GM10847 (cell line): ENCODE measurements around the gene AEBP2.

Experiments
- POLR2A ChIP-seq: IDR thresholded peaks from 2 replicates; pipeline ENCODE4 v1.6.1; 2011; ENCODE audit not compliant: insufficient read length; ENCODE audit errors: extremely low read depth

The AEBP2 gene

GRCh38 chr12:19518209-19518608 lies 78.9 kb downstream of the AEBP2 start:
- TF ChIP-seq POLR2A = no peak

GRCh38 chr12:19520646-19521415 lies 81.5 kb downstream of the AEBP2 start:
- TF ChIP-seq POLR2A = no peak

GRCh38 chr12:19525274-19525673 lies 86.0 kb downstream of the AEBP2 start:
- no peak for TF ChIP-seq POLR2A

- no peak for TF ChIP-seq POLR2A
Measured at GRCh38 chr12:19527866-19528265, 88.6 kb downstream of the AEBP2 start.

GRCh38 chr12:19528750-19529149 lies 89.5 kb downstream of the AEBP2 start:
- TF ChIP-seq POLR2A = no peak

GRCh38 chr12:19529951-19530636 lies 90.8 kb downstream of the AEBP2 start:
- TF ChIP-seq POLR2A = no peak

GRCh38 chr12:19530637-19531023 lies 91.3 kb downstream of the AEBP2 start:
- no peak for TF ChIP-seq POLR2A

- no peak for TF ChIP-seq POLR2A
Measured at GRCh38 chr12:19533567-19533966, 94.3 kb downstream of the AEBP2 start.

GRCh38 chr12:19539071-19539470 lies 99.8 kb downstream of the AEBP2 start:
- TF ChIP-seq POLR2A = no peak

- no peak for TF ChIP-seq POLR2A
Measured at GRCh38 chr12:19539836-19540235, 100.5 kb downstream of the AEBP2 start.

- no peak for TF ChIP-seq POLR2A
Measured at GRCh38 chr12:19542606-19543005, 103.3 kb downstream of the AEBP2 start.

- TF ChIP-seq POLR2A = no peak
Measured at GRCh38 chr12:19544353-19544752, 105.1 kb downstream of the AEBP2 start.

- TF ChIP-seq POLR2A = no peak
Measured at GRCh38 chr12:19545301-19545700, 106.0 kb downstream of the AEBP2 start.

- TF ChIP-seq POLR2A = no peak
Measured at GRCh38 chr12:19546027-19546426, 106.7 kb downstream of the AEBP2 start.

- no peak for TF ChIP-seq POLR2A
Measured at GRCh38 chr12:19546611-19547162, 107.4 kb downstream of the AEBP2 start.

GRCh38 chr12:19547271-19547671 lies 108.0 kb downstream of the AEBP2 start:
- no peak for TF ChIP-seq POLR2A
